Panc1 (cell line): ENCODE results near the gene ANP32B.

Source experiments
- CTCF ChIP-seq: fragments of 450-650 bp; IDR thresholded peaks from 2 replicates; pipeline ENCODE4 v1.5.1; 2017; ENCODE audit warnings: mild to moderate bottlenecking
- POLR2AphosphoS5 ChIP-seq: IDR thresholded peaks from 2 replicates; pipeline ENCODE4 v1.6.1; 2012; ENCODE audit warnings: mild to moderate bottlenecking, low read depth, low read length, moderate library complexity
- REST ChIP-seq, 2 experiments: IDR thresholded peaks; 2 replicates each; pipeline ENCODE4 v1.6.1; 2011 to 2012; ENCODE audit warnings: low read depth in 2 of 2, control low read depth in 1 of 2, low read length in 1 of 2, mild to moderate bottlenecking in 1 of 2, moderate library complexity in 1 of 2; ENCODE audit not compliant: insufficient read depth in 1 of 2
- SIN3A ChIP-seq: IDR thresholded peaks from 2 replicates; pipeline ENCODE4 v1.6.1; 2012; ENCODE audit warnings: low read depth, mild to moderate bottlenecking, low read length, moderate library complexity, borderline replicate concordance; ENCODE audit not compliant: insufficient read depth
- TCF7L2 ChIP-seq: IDR thresholded peaks from 2 replicates; pipeline ENCODE4 v1.6.1; 2011; ENCODE audit warnings: mild to moderate bottlenecking, low read depth, low read length, inconsistent platforms

GRCh38 chr9:97994703-97995102 is 11.6 kb downstream of the ANP32B start:
- TF ChIP-seq POLR2AphosphoS5 (no peak), TCF7L2 (no peak), CTCF (no peak), REST (IDR thresholded peaks at IDR 0.05; ENCODE audit: insufficient read depth in 1 of 2, low read depth in 2 of 2, low read length in 1 of 2) (no peak), SIN3A (no peak)
